SK-N-DZ (cell line): ENCODE measurements around the gene CUX1.
"Not testable (repeated sequence)": the region's sequence is repeated elsewhere in the genome, so short reads cannot be mapped to it uniquely, and the experiment has no call there.

Source experiments
- DNase-seq: peaks from one replicate; pipeline ENCODE4 v3.0.0-alpha.2; 2015; ENCODE audit warnings: low spot score

CUX1 gene

GRCh38 chr7:102005933-102006480 lies 188.6 kb downstream of the CUX1 start:
- no peak for DNase-seq

- DNase-seq: no peak
Observed at GRCh38 chr7:102006695-102007094, 189.3 kb downstream of the CUX1 start.

GRCh38 chr7:102008535-102009262 lies 191.3 kb downstream of the CUX1 start:
- no peak for DNase-seq

GRCh38 chr7:102009628-102010027 lies 192.2 kb downstream of the CUX1 start:
- DNase-seq: no peak

GRCh38 chr7:102012112-102012830 lies 194.8 kb downstream of the CUX1 start:
- not testable (repeated sequence) for DNase-seq

- no peak for DNase-seq
Observed at GRCh38 chr7:102012941-102013461, 195.6 kb downstream of the CUX1 start.

GRCh38 chr7:102018876-102019275 lies 201.4 kb downstream of the CUX1 start:
- DNase-seq: no peak

- no peak for DNase-seq
Observed at GRCh38 chr7:102019461-102019860, 202.0 kb downstream of the CUX1 start.

GRCh38 chr7:102021841-102022618 lies 204.6 kb downstream of the CUX1 start:
- DNase-seq: no peak

GRCh38 chr7:102024005-102024768 lies 206.8 kb downstream of the CUX1 start:
- no peak for DNase-seq

- DNase-seq: no peak
Observed at GRCh38 chr7:102024769-102025391, 207.5 kb downstream of the CUX1 start.

- DNase-seq: not testable (repeated sequence)
Observed at GRCh38 chr7:102025777-102026176, 208.4 kb downstream of the CUX1 start.

- no peak for DNase-seq
Observed at GRCh38 chr7:102028206-102028826, 210.9 kb downstream of the CUX1 start.

GRCh38 chr7:102029616-102030015 lies 212.2 kb downstream of the CUX1 start:
- no peak for DNase-seq

GRCh38 chr7:102030696-102031095 lies 213.3 kb downstream of the CUX1 start:
- no peak for DNase-seq

GRCh38 chr7:102036958-102037357 lies 219.5 kb downstream of the CUX1 start:
- DNase-seq: no peak

- DNase-seq: no peak
Observed at GRCh38 chr7:102039706-102040105, 222.3 kb downstream of the CUX1 start.

GRCh38 chr7:102040569-102040968 lies 223.1 kb downstream of the CUX1 start:
- no peak for DNase-seq

- no peak for DNase-seq
Observed at GRCh38 chr7:102042016-102042656, 224.7 kb downstream of the CUX1 start.

- not testable (repeated sequence) for DNase-seq
Observed at GRCh38 chr7:102042796-102043195, 225.4 kb downstream of the CUX1 start.
